Measurements from ENCODE around the gene ANO1.

ANO1 gene

DNA sequence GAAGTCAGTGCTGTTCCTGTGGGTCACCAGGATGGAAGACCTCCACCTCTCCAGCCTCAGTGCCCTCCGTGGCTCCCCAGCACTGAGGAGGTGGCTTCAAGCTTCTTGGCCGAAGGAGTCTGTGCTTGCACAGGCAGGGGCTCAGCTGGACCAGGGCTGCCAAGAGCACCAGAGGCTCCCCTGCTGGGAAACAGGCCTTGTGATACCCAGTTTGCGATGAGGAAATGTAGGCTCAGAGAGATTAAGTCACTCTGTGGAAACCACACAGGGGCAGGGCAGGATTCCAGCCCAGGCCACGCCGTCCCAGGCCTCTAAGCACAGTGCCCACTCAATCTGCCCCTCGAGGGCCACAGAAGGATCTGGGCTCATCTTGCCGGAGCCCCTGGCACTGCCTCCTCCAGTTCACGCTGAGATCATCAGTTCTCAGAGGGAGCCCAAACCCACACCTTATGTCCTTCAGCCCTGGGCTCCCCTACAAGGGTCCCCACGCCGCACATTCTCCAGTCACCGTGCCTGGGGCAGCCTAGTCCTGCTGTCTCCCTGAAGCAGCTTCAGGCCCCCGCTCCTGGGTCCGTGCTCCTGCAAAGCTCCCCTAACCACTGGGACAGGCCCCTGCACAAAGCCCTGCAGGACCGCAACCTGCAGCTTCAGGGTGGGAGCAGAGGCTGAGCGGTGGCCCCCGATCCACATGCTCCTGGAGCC, 21.6 kb downstream of the ANO1 start:
- no peak for DNase-seq

DNA sequence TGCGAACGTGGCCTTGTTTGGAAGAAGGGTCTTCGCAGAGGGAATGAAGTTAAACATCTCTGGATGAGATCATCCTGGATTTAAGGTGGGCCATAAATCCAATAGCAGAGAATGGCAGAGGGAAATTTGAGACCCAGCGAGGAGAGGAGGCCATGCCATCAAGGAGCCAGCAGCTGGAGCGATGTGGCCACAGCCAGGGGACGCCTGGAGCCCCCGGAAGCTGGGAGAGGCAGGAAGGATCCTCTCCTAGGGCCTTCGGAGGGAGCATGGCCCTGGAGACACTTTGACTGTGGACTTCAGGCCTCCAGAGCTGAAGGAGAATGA, 22.1 kb downstream of the ANO1 start:
- no peak for DNase-seq

DNA sequence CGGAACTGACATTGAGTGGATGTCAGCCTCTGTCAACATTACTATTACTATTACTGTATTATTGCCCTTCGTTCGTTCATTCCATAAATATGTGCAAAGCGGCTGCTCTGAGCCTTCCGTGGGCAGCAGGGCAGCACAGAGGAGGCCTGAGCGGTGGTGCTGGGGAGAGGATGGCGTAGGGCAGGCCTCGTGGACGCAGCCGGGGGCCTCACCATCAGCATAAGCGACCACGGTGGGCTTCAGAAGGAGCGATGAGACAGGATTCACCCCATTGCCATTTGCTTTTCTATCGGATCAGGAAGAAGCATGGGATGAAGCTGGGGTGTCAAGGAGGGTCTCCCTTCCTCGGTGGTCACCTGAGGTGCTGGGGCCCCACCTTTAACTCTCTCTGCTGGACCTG, 22.7 kb downstream of the ANO1 start:
- no peak for DNase-seq

DNA sequence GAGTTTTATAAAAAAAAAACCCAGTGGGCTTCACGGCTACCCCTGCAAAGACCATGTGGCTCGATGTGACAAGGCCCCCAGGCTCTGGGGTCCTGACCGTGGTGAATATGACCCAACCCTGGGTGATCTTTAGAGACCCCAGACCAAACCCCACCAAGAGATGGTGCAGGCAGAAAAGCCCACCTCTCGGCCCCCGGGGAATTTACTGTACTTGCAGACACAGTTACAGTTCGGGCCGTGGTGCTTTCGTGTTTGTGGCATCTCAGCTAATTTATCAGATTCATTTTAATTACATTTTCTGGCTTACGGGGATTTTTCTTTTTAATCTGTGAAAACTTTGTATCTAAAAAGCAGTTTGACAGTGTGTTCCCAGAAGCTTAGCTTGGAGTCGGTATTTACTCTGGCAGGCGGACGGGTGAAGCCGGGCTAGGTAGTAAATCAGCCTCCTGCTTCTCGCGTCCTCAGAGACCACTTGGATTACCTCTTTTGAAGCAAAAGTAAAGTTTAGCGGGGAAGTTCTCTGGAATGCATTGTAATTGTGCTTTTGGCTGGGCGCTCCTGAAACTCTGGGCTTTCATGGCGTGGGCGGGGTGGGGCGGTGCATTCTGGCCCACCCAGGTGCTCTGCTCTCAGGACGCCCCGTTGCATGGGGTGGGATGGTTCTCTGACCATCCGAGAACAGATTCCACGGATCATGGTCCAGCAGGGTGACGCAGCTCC, 25.3 kb downstream of the ANO1 start:
- no peak for DNase-seq

DNA sequence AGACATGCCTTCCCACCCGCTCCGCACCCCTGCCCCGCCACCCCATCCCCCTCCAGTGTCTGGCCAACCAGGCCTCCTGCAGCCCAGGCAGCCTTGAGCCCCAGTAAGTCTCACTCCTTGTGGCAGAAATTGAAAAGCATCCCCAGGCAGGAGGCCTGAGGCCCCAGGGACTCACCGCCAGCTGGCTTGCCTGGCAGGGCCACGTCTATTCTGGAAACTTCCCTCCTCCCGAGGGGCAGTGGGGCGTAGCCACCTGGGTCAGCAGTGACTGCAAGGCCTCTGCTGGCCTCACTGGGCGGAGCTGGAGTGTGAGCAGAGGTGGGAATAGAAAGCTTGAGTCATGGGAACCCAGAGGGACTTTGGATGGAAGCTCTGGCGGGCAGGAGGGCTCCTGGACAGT, 26.3 kb downstream of the ANO1 start:
- no peak for DNase-seq

DNA sequence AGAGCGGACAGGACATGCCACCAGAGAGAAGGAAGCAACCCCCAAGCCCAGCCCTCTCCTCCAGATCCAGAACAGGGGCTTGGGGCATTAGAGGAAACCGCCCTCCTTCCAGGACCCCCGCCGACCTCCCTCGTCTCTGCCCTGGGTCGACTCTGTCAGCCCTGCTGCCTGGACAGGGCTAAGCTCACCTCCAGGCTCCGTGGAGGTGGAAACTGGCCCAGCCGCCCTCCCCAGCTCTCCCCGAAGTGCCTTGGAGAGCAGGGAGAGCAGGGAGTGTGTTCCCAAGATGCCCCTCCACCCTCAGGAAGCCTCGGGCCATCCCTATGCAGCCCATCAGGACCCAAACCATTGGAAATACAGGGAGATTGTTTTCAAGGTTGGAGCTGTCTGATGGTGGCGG, 26.8 kb downstream of the ANO1 start:
- no peak for DNase-seq

DNA sequence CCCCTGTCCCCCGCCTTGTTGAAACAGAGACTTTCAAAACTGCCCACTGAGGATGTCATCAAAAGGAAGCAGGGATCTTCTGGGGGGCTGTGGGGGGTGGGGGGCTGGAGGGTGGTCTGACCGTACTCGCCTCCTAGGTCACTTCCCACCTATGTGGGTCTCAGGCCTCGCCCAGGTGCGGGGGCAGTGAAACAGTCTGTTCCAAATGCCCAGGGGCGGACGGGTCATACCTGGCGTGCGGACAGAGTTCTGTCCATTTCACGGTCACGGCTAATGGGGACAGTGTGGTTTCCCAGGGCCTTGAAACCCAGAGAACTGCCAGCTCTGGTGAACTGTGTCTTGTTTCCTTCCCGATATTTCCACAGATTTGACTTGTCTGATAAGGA, 27.2 kb downstream of the ANO1 start:
- no peak for DNase-seq

DNA sequence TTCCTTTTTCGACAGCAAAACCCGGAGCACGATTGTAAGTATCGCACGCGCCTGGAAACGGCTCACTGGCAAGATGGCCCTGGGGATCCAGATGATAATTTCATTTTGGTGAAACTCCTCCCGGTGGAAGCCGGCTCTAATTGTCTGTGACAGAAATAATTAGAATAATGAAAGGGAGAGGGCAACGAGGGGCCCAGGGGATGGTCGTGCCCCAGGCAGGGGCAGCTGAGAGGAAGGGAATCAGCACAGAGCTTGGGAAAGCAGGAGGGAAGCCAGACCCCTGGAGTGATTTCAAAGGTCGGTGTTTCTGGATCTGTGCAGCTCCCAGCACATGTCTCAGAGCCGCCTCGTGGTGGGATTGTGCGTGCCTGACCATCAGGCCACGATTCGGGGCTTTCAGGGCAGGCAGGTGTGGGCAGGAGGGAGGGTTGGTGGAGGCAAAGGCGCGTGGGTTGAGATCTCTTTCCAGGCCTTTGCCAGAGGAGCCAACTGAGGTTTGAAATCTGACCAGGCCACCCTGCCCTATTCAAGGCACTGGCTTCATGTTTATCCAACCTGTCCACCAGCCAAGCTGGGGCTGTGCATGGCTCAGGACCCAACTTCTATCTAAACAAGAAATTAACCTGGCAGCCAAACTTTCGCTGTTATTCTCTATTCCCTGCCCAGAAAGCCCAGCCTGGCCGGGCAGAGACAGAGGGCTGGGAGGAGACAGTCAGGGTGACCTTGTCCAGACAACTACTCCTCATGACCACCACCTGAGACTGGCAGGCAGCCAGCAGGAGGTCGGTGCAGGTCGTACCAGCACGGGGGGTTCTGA, 27.8 kb downstream of the ANO1 start:
- DNase-seq: no peak

DNA sequence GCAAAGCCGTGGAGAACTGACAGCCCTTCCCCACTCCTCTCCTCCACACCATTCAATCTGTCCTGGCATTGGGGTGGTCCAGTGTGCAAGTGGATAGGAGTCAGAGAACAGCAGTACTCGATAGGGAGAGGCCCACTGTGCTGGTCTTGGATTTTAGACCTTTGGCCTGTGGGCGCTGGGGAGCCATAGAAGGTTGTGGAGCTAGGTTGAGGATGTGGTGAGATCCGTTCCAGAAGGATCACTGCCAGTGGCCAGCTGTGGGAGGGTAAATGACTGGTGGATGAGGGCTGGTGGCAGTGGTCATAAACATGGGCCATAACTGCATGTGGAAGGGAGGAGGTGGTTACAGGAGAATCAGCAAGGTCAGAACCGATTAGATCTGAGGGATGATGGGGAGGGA, 28.6 kb downstream of the ANO1 start:
- no peak for DNase-seq

DNA sequence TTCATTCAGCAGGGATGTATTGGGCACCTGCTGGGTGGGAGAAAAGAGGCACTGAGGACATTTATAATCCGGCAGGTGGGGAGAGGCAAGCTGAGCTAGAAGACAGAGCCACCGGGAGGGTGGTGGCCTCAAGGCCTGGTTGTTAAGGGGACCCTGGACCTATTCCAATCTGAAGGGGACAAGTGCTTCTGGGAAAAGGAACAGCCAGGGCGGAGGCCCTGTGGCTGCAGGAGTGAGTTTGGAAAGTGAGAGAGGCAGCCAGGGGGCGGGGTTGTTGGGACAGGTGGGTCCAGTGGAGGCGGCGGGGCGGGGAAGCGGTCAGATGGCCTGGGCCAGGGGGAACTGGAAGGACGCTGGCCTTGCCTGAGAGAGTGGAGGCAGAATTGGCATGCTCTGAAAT, 29.1 kb downstream of the ANO1 start:
- DNase-seq: no peak

DNA sequence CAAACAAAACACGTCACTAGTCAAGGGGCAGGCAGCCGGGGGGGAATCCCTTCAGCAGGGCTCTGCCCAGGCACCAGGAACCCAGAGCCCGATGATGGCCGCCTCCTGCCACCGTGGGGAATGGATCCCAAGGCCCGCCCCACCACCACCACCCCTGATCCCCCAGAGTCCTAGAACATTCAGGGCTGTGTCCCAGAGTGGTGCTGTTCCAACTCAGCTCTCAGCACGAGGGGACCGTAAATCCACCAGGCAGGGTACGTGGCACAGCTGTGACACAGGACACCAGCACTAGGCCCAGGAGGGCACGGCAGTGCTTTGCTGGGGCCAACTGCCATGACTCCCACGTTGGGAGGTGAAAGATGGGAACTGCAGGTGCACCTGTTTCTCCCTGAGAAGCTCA, 29.6 kb downstream of the ANO1 start:
- DNase-seq: no peak

DNA sequence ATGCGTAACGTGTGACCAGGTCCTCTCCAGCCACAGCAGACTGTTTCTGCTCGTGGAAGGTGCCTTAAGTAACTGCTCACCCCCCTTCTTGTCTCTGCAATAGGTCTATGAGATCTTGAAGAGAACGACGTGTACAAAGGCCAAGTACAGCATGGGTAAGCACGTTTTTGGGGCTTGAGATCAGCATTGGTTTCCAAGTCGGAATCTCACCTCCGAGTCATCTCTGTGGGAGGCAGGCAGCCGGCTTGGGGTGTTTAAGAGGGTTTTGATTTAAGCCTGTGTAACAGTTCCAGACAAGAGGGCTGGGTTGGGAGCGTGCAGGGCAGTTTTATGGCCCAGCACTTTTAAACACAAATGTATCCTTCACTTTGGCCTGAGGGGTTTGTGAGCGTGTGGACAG, 30.1 kb downstream of the ANO1 start:
- no peak for DNase-seq

DNA sequence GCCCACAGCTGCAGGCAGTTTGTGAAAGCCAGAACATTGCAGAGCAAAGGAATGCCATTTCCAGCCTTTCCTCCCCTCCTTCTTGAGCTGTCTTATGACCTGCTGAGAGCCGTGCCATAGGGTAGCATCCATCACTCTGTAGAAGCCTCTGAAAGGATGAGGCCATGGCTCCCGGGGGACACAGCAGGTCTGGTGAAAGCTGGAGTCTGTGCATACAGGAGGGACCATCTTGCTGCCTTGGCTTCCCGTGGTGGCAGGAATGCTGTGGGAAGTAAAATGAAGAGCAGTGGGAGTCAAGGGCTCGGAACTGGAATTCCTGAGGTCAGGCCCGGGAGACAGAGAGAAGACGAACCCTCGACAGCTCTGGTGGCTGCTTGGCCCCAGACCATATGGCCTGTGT, 30.9 kb downstream of the ANO1 start:
- DNase-seq: no peak

DNA sequence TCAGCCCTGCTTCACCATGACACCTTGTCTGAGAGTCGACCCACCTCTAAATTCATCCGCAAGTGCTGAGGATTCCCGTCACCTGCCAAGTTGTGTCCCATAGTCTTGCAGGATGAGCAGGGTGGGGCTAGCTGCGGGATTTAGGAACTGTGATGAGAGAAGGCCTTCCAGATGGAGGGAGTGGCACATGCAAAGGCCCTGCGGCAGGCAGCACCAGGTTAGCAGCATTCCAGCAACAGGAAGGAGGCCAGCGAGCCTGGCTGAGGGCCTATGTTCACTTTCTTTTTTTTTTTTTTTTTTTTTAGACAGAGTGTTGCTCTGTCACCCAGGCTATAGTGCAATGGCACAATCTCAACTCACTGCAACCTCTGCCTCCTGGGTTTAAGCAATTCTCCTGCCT, 31.8 kb downstream of the ANO1 start:
- DNase-seq: no peak

DNA sequence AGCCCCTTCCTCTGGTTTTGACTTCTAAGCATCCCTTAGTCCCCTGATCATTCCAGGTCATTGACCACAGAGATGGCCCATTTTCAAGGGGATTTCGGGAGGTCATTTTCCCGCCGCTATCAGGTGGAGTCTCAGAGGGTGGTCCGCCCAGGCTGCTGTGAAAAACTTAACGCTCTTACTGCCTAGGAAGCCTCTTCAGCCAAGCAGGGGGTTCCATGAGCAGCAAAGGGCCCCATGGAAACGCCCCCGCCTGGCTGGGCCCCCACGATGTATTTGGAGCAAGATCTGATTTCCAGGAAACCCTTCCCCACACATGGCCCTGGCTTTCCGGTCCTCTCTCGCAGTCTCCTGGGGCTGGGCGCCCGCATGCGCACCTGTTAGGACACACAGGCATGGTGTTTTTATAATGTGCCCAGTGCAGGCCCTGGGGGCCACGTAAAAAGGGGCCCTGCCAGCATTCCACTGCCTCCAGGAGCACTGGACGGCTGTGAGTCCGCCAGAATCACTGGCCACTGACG, 32.5 kb downstream of the ANO1 start:
- DNase-seq: no peak

DNA sequence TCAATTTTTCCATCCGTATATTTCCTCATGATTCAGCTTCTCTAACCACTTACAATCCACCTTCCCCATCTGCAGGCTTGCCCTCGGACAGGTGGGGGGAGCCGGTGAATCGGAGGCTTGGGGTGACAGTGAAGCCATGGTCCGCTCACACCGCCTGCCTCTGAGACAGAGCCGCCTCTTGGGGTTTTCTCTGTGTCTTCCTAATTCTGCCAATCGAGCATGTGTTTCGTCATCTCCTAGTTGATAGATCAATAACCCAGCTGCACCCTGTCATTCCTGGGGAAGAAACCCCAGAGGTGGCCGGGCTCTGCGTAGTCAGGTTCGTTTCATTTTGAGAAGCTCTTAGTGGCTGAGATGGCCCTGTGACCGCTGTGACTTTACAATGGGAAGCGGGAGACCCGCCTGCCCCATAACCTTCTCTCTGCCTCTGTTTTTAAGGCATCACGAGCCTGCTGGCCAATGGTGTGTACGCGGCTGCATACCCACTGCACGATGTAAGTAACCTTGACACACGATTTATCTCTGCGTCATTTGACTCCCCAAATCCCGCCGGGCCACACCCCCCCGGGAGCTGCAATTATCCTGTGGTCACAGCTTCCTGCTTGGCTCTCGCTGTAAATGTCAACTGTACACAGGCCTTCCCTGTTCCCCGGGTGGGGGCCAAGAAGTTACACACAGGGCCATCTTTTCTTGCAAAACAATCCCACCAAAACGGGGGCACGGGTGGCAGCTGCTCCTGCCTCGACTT, 33.3 kb downstream of the ANO1 start:
- DNase-seq: no peak

DNA sequence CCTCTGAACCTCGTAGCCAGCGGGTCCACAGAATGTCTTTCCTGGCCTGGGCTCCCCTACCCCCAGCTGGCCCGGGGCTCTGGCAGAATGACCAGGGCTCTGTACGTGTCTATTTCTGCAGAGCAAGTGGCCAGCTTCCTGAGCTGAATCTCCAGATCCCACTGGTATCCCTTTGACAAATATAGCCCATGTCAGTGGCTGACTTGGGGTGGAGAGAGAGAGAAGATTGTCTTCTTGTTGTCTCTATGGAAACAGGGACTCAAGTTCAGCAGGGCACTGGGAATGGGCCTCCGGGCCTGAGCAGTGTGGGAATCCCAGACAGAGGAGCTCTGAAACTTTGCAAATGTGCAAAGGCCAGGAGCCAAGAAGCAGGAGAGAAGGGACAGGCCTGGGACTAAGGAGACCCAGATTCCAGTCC, 33.9 kb downstream of the ANO1 start:
- DNase-seq: no peak

DNA sequence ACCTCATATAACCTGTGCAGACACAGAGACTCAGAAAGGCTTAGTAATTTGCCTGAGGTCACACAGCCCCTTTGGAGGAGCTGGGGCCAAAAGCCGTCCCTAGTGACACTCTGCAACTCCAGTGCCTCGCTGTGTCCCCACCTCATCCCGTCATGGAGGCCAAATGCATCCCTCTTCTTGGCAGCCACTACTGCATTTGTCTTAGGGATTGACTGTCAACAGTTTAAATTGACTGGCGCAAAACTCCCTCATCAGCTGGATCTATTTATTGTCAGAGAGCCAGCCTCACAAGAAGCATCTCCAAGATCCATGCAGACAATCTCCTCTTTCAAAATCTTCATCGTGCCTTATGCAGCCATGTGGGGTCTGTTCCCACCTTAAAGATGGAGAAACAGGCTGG, 35.7 kb downstream of the ANO1 start:
- DNase-seq: no peak

DNA sequence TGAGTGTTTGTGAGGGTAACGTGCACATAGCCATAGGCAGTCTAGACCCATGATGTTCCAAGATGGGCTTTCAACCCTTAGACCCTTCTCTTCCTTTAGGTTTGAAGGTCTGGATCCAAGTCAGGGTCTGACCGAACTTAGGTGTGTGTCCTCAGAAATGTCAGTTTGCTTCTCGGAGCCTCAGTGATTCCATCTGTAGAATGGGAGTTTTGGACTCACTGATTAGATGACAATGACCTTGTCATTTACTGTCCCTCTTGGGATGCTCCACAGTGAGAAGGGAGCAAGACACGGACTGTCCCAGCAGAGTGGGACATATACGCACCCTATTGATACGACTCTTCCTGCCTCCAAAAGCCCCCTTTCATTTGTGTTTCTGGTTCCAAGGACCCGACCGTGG, 37.7 kb downstream of the ANO1 start:
- no peak for DNase-seq

DNA sequence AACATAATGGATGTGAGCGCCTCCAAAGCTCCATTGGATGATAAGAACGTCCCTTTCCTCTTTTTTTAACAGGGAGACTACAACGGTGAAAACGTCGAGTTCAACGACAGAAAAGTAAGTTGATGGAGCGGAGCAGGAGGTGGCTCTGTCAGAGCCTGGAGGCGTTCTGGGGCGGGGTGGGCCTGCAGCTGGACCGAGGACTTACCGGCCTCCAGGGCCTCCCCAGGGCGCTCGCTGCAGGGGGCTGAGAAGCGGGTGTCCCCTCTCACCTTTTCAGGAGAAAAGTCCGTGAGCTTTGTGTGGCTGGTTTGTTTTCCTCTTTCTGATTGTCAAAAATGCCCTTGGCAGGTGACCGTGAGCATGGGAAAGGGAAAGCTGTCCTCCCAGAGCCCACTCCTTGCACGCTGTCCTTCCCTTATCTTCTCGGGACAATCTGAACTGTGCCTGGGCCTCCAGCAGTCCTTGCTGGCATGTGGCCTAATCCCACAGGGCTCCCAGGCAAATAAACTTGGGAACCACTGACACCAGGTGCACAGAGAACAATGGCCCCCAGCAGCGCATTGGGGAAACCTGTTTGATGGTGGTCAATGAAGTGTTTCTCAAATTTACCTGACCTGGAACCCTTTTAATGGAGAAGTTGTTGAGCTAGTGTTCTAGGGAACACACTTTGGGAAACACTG, 38.4 kb downstream of the ANO1 start:
- no peak for DNase-seq

DNA sequence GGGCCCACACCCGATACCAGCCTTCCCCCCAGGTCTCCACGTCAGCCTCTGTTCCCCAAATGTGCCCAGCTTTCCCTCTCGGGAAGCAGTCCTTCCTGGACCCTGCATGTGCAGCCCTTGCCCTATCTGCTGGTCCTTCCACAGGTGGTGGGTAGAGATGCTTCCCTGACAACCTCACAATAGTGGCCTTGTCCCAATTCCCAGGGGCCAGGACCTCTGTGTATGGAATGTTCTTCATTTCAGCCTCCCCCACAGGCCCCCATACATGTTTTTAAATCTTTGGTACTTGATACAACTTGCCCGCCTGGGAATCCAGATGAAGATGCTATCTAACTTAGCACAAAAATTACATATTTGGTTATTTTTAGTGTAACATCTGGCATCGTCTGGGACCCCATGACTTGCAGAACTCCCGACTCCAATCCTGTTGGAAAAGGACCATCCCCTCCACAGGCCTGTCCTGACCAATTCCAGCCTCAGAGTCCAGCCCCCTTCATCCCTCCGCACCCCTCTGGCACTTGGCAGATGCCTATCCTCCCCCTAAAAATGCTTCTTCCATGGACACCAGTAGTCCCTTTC, 39.5 kb downstream of the ANO1 start:
- no peak for DNase-seq

DNA sequence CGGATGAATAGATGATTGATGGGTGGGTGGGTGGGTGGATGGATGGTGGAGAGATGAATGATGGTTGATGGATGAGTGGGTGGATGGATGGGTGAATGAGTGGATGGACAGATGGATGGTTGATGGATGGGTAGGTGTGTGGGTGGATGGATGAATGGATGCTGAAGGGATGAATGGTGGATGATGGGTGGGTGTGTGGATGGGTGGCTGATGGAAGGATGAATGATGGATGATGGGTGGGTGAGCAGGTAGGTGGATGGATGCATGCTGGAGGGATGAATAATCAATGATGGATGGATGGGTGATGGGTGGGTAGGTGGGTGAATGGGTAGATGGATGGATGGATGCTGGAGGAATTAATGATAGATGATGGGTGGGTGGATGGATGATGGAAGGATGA, 40.5 kb downstream of the ANO1 start:
- DNase-seq: no peak

Data from activated CD8-positive, alpha-beta memory T cell treated with anti-CD3 and anti-CD28 coated beads for 24 hours (primary cell).